Smooth muscle cell (in vitro differentiated cells): ENCODE data around the gene TRPM4. TPM values are rescaled to one million over a fixed set of nuclear protein-coding genes. Genes with fewer than 3 reads are reported as not detected.
A peak's percentile ranks its signal among the peaks of the same experiment; 100 is the strongest.

Experiments used
- DNase-seq: peaks from one replicate; lab custom pipeline; 2025; ENCODE audit not compliant: unreplicated experiment; lab: John Stamatoyannopoulos, UW
- H2AFZ ChIP-seq: fragments of 200-600 bp; sonication (generic); 2 replicates; pipeline ENCODE4 v1.6.0; 2016; ENCODE audit warnings: antibody characterized with exemption, low read depth, mild to moderate bottlenecking
- H3F3A ChIP-seq: fragments of 200-600 bp; sonication (generic); 2 replicates; pipeline ENCODE4 v1.6.0; 2017; ENCODE audit warnings: antibody characterized with exemption, low read depth
- H3K27ac ChIP-seq: fragments of 200-600 bp; sonication (generic); 2 replicates; pipeline ENCODE4 v1.5.1; 2016; ENCODE audit warnings: low read depth, mild to moderate bottlenecking
- H3K27me3 ChIP-seq: fragments of 200-600 bp; sonication (generic); 2 replicates; pipeline ENCODE4 v1.6.1; 2016; ENCODE audit warnings: low read depth, mild to moderate bottlenecking
- H3K36me3 ChIP-seq: fragments of 200-600 bp; sonication (generic); 2 replicates; pipeline ENCODE4 v1.5.1; 2016; ENCODE audit warnings: low read depth
- H3K4me1 ChIP-seq: fragments of 200-600 bp; sonication (generic); 2 replicates; pipeline ENCODE4 v1.5.1; 2016; ENCODE audit warnings: low read depth
- H3K4me2 ChIP-seq: fragments of 200-600 bp; sonication (generic); 2 replicates; pipeline ENCODE4 v1.6.0; 2016; ENCODE audit warnings: mild to moderate bottlenecking
- H3K4me3 ChIP-seq: fragments of 200-600 bp; sonication (generic); 2 replicates; pipeline ENCODE4 v1.5.1; 2016; ENCODE audit warnings: mild to moderate bottlenecking
- H3K79me2 ChIP-seq: fragments of 200-600 bp; sonication (generic); 2 replicates; pipeline ENCODE4 v1.6.0; 2016; ENCODE audit warnings: low read depth, mild to moderate bottlenecking
- H3K9ac ChIP-seq: fragments of 200-600 bp; sonication (generic); 2 replicates; pipeline ENCODE4 v1.6.0; 2016; ENCODE audit warnings: low read depth
- H3K9me3 ChIP-seq: fragments of 200-600 bp; sonication (generic); replicated peaks from 2 replicates; pipeline ENCODE4 v1.5.1; 2016; ENCODE audit warnings: low read depth
- H4K20me1 ChIP-seq: fragments of 200-600 bp; sonication (generic); 2 replicates; pipeline ENCODE4 v1.6.0; 2016; ENCODE audit warnings: low read depth
- CTCF ChIP-seq: fragments of 200-600 bp; sonication (generic); IDR thresholded peaks from 2 replicates; pipeline ENCODE4 v1.5.1; 2017; ENCODE audit warnings: borderline replicate concordance, mild to moderate bottlenecking, antibody characterized with exemption; ENCODE audit not compliant: insufficient read depth, poor library complexity, severe bottlenecking
- WGBS: methylation state at CpG from one replicate; pipeline ENCODE4 v1.1.7; 2016; ENCODE audit warnings: low lambda C conversion rate; 5-methylcytosine and 5-hydroxymethylcytosine counted together
- polyA plus RNA-seq: library from polyadenylated mRNA; unstranded; fragments of >200 nt; fragmentation: Nextera tagmentation; extraction: Ambion mirVana; gene quantifications from 2 replicates; pipeline ENCODE4 v1.2.1, GENCODE V29; 2016
- total RNA-seq: library from RNA; depleted of rRNA; stranded (reverse); fragments of >200 nt; gene quantifications from 2 replicates; pipeline ENCODE4 v1.2.3, GENCODE V29; 2014

TRPM4 gene
- total and polyA plus RNA-seq, 2 experiments from 2014 or later, result 27.7 to 32.1 TPM

GRCh38 chr19:49150944-49151243 lies 6.7 kb upstream of the TRPM4 start:
- Histone ChIP-seq H3F3A (peaks cover 12% of the 10 kb centered on the region), H2AFZ (peak overlapping the region; percentile 79), H3K27ac (peak overlapping the region; percentile 21), H3K36me3 (no peaks in the 10 kb centered on the region), H3K4me1 (peaks cover 11% of the 10 kb centered on the region), H4K20me1 (no peaks in the 10 kb centered on the region), H3K9ac (peak overlapping the region; percentile 64), H3K4me3 (peak overlapping the region; percentile 64), H3K79me2 (no peaks in the 10 kb centered on the region), H3K27me3 (no peaks in the 10 kb centered on the region), H3K4me2 (peak overlapping the region; percentile 93), H3K9me3 (no peaks in the 10 kb centered on the region)
- WGBS, result 21% methylated on average over 11 of the region's 16 CpGs
- no peak for TF ChIP-seq CTCF
- DNase-seq, result no peak

- Histone ChIP-seq H3K4me2 (peak overlapping the region; percentile 93), H2AFZ (no peak overlapping the region), H4K20me1 (no peaks in the 10 kb centered on the region), H3F3A (peaks cover 11% of the 10 kb centered on the region), H3K36me3 (no peaks in the 10 kb centered on the region), H3K9ac (no peak overlapping the region), H3K27me3 (no peaks in the 10 kb centered on the region), H3K79me2 (no peaks in the 10 kb centered on the region), H3K4me3 (peak overlapping the region; percentile 64), H3K9me3 (no peaks in the 10 kb centered on the region), H3K4me1 (peaks cover 11% of the 10 kb centered on the region), H3K27ac (no peak overlapping the region)
- no peak for TF ChIP-seq CTCF
- DNase-seq, result peak; percentile 28
- 7% methylated on average over 43 of the region's 45 CpGs for WGBS
Measured at GRCh38 chr19:49151267-49152118, 6.1 kb upstream of the TRPM4 start.

- H3K36me3 ChIP-seq, result no peaks in the 10 kb centered on the region
- H3F3A ChIP-seq, result peaks cover 6% of the 10 kb centered on the region
- H3K4me3 ChIP-seq, result no peak overlapping the region
- no peak overlapping the region for H3K27ac ChIP-seq
- H3K4me1 ChIP-seq, result peaks cover 11% of the 10 kb centered on the region
- no peaks in the 10 kb centered on the region for H3K9me3 ChIP-seq
- no peaks in the 10 kb centered on the region for H4K20me1 ChIP-seq
- H3K27me3 ChIP-seq, result no peaks in the 10 kb centered on the region
- 33% methylated on average over 9 of the region's 10 CpGs for WGBS
- no peak overlapping the region for H2AFZ ChIP-seq
- H3K4me2 ChIP-seq, result no peak overlapping the region
- no peak overlapping the region for H3K9ac ChIP-seq
- DNase-seq, result no peak
- no peaks in the 10 kb centered on the region for H3K79me2 ChIP-seq
- no peak for TF ChIP-seq CTCF
Measured at GRCh38 chr19:49152119-49152550, 5.5 kb upstream of the TRPM4 start.
